Right lobe of liver (tissue), 4 donors: ENCODE data around the gene TRPM3.

Experiments used
- CTCF ChIP-seq, 4 donors: fragments of 200-600 bp in 3 of 4; fragments of 450-650 bp in 1 of 4; IDR thresholded peaks; one replicate each; pipeline versions ENCODE4 v1.5.1 to v1.8.0; 2016 to 2022; ENCODE audit warnings: antibody characterized with exemption in 4 of 4, mild to moderate bottlenecking in 2 of 4
- POLR2A ChIP-seq: fragments of 450-650 bp; IDR thresholded peaks from one replicate; pipeline ENCODE4 v1.6.1; 2017; ENCODE audit warnings: antibody characterized with exemption, mild to moderate bottlenecking
- donor health status: DM: no; HTN: no; CAD: no.
- donor health status: DM: no; HTN: no; CAD: no.
- donor health status: DM: no; HTN: yes; CAD: no.

GRCh38 chr9:71146511-71146910 is 25.1 kb upstream of the TRPM3 start:
- TF ChIP-seq CTCF (IDR thresholded peaks at IDR 0.05) (no peak), POLR2A (no peak)
